Fibroblast of lung (primary cell): Measurements from ENCODE around the gene ATXN1. TPM values are rescaled to one million over a fixed set of nuclear protein-coding genes. Genes with fewer than 3 reads are reported as not detected.
A peak's percentile ranks its signal among the peaks of the same experiment; 100 is the strongest.

Experiments used
- DNase-seq, 2 donors: peaks; one replicate each; pipeline versions ENCODE4 v3.0.0 to v3.0.0-alpha.2; 2010; ENCODE audit warnings: low read depth in 2 of 2
- H2AFZ ChIP-seq: 2 replicates; pipeline ENCODE4 v1.5.1; 2012; ENCODE audit warnings: low read length, control low read depth, inconsistent platforms
- H3K27ac ChIP-seq: 2 replicates; pipeline ENCODE4 v1.5.1; 2011; ENCODE audit warnings: low read length, control low read depth; ENCODE audit not compliant: insufficient read depth
- H3K27me3 ChIP-seq: 2 replicates; pipeline ENCODE4 v1.5.1; 2011; ENCODE audit warnings: mild to moderate bottlenecking, low read length; ENCODE audit not compliant: control insufficient read depth, insufficient read depth
- H3K36me3 ChIP-seq: 2 replicates; pipeline ENCODE4 v1.5.1; 2011; ENCODE audit warnings: low read length; ENCODE audit not compliant: control insufficient read depth, insufficient read depth
- H3K4me1 ChIP-seq: 2 replicates; pipeline ENCODE4 v1.5.1; 2011; ENCODE audit warnings: low read length; ENCODE audit not compliant: control insufficient read depth, insufficient read depth; ENCODE audit errors: extremely low read depth
- H3K4me2 ChIP-seq: 2 replicates; pipeline ENCODE4 v1.5.1; 2011; ENCODE audit warnings: low read length, control low read depth; ENCODE audit not compliant: insufficient read depth; ENCODE audit errors: extremely low read depth
- H3K4me3 ChIP-seq, 4 experiments: fragments of 200-600 bp in 1 of 4; sonication (generic) in 1 of 4; replicated peaks in 1 of 4; 2 replicates each; pipeline ENCODE4 v1.5.1; 2011 to 2016; ENCODE audit warnings: low read length in 4 of 4, low read depth in 3 of 4, mild to moderate bottlenecking in 3 of 4, control low read depth in 2 of 4, inconsistent platforms in 1 of 4, mixed read lengths in 1 of 4; ENCODE audit not compliant: insufficient read depth in 1 of 4; ENCODE audit errors: control extremely low read depth in 1 of 4
- H3K79me2 ChIP-seq: 2 replicates; pipeline ENCODE4 v1.5.1; 2012; ENCODE audit warnings: mild to moderate bottlenecking, low read length, inconsistent platforms; ENCODE audit not compliant: control insufficient read depth, insufficient read depth
- H3K9ac ChIP-seq: 2 replicates; pipeline ENCODE4 v1.5.1; 2011; ENCODE audit warnings: mild to moderate bottlenecking, low read length, control low read depth; ENCODE audit not compliant: insufficient read depth
- H3K9me3 ChIP-seq: 2 replicates; pipeline ENCODE4 v1.5.1; 2012; ENCODE audit warnings: low read depth, low read length; ENCODE audit not compliant: control insufficient read depth, insufficient read depth
- H4K20me1 ChIP-seq: 2 replicates; pipeline ENCODE4 v1.5.1; 2011; ENCODE audit warnings: low read length; ENCODE audit not compliant: control insufficient read depth, insufficient read depth; ENCODE audit errors: extremely low read depth
- EZH2 ChIP-seq: IDR thresholded peaks from 2 replicates; pipeline ENCODE4 v1.5.1; 2012; ENCODE audit warnings: low read length, control low read depth, mild to moderate bottlenecking; ENCODE audit errors: missing control alignments
- polyA plus RNA-seq, 2 donors: library from polyadenylated mRNA; depleted of rRNA in 1 of 2; stranded (reverse) in 1 of 2; unstranded in 1 of 2; fragments of >200 nt; gene quantifications; 2 replicates each; pipeline ENCODE4 v1.2.1, GENCODE V29; 2011 to 2012; ENCODE audit warnings: missing spikeins in 1 of 2
- total RNA-seq: library from RNA; depleted of rRNA; stranded (reverse); fragments of >200 nt; gene quantifications from 2 replicates; pipeline ENCODE4 v1.2.1, GENCODE V29; 2014
- TF ChIP-seq, protein P1 (sequence below), 2 donors: IDR thresholded peaks in 1 of 2; conservative IDR thresholded peaks in 1 of 2; 1 replicate in 1 of 2; 2 replicates in 1 of 2; pipeline ENCODE4 v1.5.1; 2011 to 2012; ENCODE audit warnings: low read length in 2 of 2, control low read depth in 1 of 2, inconsistent platforms in 1 of 2, low read depth in 1 of 2, mild to moderate bottlenecking in 1 of 2

Gene ATXN1
- total and polyA plus RNA-seq, 2 donors (not counting 1 experiment from before 2014, with no cell fraction given): 15.8 to 40.5 TPM

DNA sequence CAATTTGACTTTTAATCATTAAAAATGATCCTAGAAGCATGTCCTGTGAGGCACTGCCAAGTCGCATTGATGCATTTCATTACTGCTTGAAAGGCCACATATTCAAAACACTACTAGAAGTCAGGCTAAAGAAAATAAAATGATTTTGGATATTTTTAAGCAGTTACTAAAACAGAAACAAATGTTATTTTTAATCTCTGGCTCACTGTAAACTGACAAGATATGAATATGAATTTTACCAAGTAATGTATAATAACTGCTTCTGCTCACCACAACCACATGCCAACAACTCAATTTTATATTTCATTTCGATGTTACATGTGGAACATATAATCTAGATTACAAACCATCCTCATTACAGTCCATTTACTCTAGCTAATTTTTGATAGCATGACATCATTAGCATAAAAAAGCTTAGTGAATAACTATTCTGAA is 90.6 kb downstream of the ATXN1 start:
- no peak for DNase-seq
- H4K20me1 ChIP-seq: no peaks in the 10 kb centered on the region

DNA sequence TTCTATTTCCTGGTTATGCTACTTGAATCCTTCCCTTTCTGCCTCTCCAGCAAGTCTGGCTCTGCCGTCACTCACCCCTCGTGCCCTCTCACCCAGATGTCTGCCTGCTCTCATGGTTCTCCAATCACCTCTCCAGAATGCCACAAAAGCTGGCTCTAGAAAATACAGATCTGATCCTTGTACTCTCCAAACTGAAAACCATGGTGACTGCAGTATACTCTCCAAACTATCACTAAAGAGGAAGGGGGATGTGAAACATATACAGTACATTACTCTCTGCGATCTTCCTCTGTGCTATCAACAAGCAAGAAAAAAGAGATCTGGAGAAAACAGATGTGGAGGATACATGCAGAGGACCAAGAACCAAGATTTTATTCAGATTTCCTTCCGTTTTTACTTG is 91.1 kb downstream of the ATXN1 start:
- H2AFZ ChIP-seq: no peak overlapping the region
- no peaks in the 10 kb centered on the region for H4K20me1 ChIP-seq
- H3K9me3 ChIP-seq: no peaks in the 10 kb centered on the region
- DNase-seq: no peak
- no peaks in the 10 kb centered on the region for H3K36me3 ChIP-seq
- H3K79me2 ChIP-seq: peaks cover 3% of the 10 kb centered on the region
- no peak for TF ChIP-seq EZH2
- TF ChIP-seq, protein P1, sequence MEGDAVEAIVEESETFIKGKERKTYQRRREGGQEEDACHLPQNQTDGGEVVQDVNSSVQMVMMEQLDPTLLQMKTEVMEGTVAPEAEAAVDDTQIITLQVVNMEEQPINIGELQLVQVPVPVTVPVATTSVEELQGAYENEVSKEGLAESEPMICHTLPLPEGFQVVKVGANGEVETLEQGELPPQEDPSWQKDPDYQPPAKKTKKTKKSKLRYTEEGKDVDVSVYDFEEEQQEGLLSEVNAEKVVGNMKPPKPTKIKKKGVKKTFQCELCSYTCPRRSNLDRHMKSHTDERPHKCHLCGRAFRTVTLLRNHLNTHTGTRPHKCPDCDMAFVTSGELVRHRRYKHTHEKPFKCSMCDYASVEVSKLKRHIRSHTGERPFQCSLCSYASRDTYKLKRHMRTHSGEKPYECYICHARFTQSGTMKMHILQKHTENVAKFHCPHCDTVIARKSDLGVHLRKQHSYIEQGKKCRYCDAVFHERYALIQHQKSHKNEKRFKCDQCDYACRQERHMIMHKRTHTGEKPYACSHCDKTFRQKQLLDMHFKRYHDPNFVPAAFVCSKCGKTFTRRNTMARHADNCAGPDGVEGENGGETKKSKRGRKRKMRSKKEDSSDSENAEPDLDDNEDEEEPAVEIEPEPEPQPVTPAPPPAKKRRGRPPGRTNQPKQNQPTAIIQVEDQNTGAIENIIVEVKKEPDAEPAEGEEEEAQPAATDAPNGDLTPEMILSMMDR (conservative IDR thresholded peaks at IDR 0.05 in 1 of 2, IDR thresholded peaks at IDR 0.05 in 1 of 2; ENCODE audit: low read depth in 1 of 2, low read length in 2 of 2): no peak
- no peak overlapping the region for H3K27ac ChIP-seq
- no peak overlapping the region for H3K4me3 ChIP-seq
- peaks cover 15% of the 10 kb centered on the region for H3K4me1 ChIP-seq
- peak overlapping the region; percentile 45 for H3K4me2 ChIP-seq
- H3K27me3 ChIP-seq: no peaks in the 10 kb centered on the region
- H3K9ac ChIP-seq: no peak overlapping the region

More for the DNA sequence above, 90.6 kb downstream of the ATXN1 start:
- H3K9me3 ChIP-seq: no peaks in the 10 kb centered on the region
- no peak overlapping the region for H3K4me2 ChIP-seq
- peaks cover 3% of the 10 kb centered on the region for H3K79me2 ChIP-seq
- H3K27me3 ChIP-seq: no peaks in the 10 kb centered on the region
- H3K27ac ChIP-seq: no peak overlapping the region
- no peak overlapping the region for H3K4me3 ChIP-seq
- H3K36me3 ChIP-seq: no peaks in the 10 kb centered on the region
- no peak overlapping the region for H3K9ac ChIP-seq
- TF ChIP-seq, protein P1 (conservative IDR thresholded peaks at IDR 0.05 in 1 of 2, IDR thresholded peaks at IDR 0.05 in 1 of 2; ENCODE audit: low read depth in 1 of 2, low read length in 2 of 2): no peak
- H3K4me1 ChIP-seq: peaks cover 15% of the 10 kb centered on the region
- H2AFZ ChIP-seq: no peak overlapping the region

DNA sequence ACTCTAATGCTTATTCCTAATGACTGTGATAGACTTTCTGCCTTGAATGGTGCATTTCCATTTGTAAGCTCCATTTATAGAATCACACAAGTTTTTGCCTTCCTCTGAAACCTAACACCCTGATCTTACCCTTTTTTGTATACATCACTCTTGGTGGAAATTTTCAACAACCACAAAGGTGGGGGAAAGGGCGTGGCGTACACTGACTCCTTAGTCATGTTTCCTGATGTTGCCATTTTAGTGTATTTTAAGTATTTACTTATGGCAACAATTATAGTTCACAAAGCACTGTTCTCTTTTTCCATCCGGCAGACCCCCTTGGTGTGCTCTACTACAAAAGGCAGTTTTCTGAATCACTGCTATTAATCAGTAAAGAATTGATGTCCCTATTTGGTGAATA is 92.0 kb downstream of the ATXN1 start:
- H3K4me2 ChIP-seq: no peak overlapping the region
- H2AFZ ChIP-seq: no peak overlapping the region
- H3K36me3 ChIP-seq: no peaks in the 10 kb centered on the region
- H3K4me3 ChIP-seq: no peak overlapping the region
- H3K79me2 ChIP-seq: peaks cover 3% of the 10 kb centered on the region
- H3K9me3 ChIP-seq: no peaks in the 10 kb centered on the region
- peak in 1 of 2 donors; percentile 82 for DNase-seq
- TF ChIP-seq EZH2: no peak
- TF ChIP-seq, protein P1 (conservative IDR thresholded peaks at IDR 0.05 in 1 of 2, IDR thresholded peaks at IDR 0.05 in 1 of 2; ENCODE audit: low read depth in 1 of 2, low read length in 2 of 2): no peak
- H3K27ac ChIP-seq: no peak overlapping the region
- no peak overlapping the region for H3K9ac ChIP-seq
- H3K4me1 ChIP-seq: peaks cover 13% of the 10 kb centered on the region
- H3K27me3 ChIP-seq: no peaks in the 10 kb centered on the region
- H4K20me1 ChIP-seq: no peaks in the 10 kb centered on the region
